C4-2B (cell line): ENCODE data around the gene ALKAL2.

Experiments
- CTCF ChIP-seq: fragments of 450-650 bp; conservative IDR thresholded peaks from 2 replicates; pipeline ENCODE4 v1.5.1; 2017; ENCODE audit warnings: mild to moderate bottlenecking
- ZFX ChIP-seq: fragments of 450-650 bp; IDR thresholded peaks from 2 replicates; pipeline ENCODE4 v1.6.1; 2017

DNA sequence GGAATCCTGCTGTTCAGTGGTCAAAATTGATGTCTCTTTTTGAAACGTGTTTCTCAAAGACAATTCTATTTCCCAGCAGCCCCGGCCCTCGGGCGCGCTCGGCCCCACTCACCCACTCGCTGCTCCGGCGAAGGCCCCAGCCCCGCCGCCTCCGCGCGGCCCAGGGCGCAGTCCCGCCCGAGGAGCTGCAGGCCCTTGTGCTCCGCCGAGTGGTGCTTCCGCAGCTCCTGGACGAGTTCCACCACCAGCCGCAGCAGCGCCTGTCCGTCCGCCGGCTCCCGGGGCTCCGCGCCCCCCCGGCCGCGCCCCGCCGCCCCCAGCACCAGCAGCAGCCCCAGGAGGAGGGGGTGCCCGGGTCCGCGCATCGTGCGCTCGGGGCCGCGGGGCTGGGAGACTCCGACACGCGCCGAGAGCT, 413 bp downstream of the ALKAL2 start:
- TF ChIP-seq CTCF: no peak
- TF ChIP-seq ZFX: no peak
